CD1c-positive myeloid dendritic cell (primary cell): Measurements from ENCODE around the gene KIF18A.
"Not testable (repeated sequence)": the region's sequence is repeated elsewhere in the genome, so short reads cannot be mapped to it uniquely, and the experiment has no call there.

Source experiments
- DNase-seq: peaks from one replicate; pipeline ENCODE4 v3.0.0-alpha.2; 2016; ENCODE audit errors: extremely low spot score

The KIF18A gene

GRCh38 chr11:28107750-28108618 lies at the start of gene KIF18A, which contains the start of gene METTL15:
Gene KIF18A (minus strand): TSS chr11:28108156. CDS start chr11:28097947, 10,209 bp downstream.
Gene METTL15 (plus strand): TSS chr11:28108388. CDS start chr11:28113335, 4,947 bp downstream.
- DNase-seq: peak; percentile 100

DNA sequence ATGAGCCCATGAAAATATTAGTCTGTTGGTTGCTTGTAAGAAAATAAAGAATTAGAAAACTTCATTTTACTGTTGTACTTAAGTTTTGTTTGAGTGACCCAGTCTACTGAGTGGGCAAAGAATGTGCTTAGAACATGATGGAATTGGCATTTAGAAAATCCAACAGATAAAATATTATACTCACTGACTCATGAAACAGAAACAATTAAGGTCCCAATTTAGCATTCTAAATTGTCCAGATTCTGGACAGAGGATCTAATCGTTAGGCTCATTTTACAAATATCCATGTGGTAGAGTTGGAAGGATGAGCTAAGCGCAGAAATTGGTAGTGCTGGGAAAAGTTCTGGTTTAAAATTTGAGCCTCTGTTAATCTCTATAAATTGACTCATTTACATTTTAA lies 45.6 kb upstream of the KIF18A start:
- no peak for DNase-seq

DNA sequence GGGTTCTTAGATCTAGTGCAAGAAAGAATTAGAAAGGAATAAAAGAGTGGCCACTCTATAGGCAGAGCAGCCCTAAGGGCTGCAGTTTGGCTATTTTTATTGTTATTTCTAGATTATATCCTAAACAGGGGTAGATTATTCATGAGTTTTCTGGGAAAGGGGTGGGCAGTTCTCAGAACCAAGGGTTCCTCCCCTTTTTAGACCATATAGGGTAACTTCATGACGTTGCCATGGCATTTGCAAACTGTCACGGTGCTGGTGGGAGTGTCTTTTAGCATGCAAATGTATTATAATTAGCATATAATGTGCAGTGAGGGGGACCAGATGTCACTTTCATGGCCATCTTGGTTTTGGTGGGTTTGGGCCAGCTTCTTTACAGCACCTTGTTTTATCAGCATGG lies 44.8 kb upstream of the KIF18A start:
- DNase-seq: no peak

DNA sequence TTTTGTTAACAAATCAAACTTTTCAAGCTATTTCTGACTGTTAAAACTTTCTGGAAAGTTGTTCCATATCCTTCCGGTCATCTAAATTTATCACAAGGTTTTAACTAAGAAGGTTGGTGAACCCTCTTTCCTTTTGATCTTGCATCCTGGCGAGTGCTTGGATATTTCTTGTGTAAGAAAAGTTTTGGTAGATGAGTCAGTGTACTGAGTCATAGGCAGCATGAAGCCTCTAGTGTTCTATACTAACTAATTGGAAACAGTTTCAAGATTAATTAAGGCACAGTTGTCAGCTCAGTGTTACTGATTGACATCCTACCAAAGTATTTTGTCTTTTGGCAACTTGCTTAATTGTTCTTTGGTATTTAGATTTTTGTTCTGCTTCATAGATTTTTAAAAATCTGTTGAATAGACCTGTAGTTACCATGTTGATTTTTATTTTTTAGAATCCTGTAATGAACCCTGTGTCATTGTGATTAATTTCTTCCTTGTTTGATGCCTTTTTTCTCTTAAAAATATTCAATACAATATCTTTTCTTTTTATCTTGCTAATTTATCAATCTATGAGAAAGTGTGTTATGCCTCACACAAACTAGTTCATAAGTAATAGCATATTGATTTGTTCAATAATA lies 38.3 kb upstream of the KIF18A start:
- DNase-seq: no peak

DNA sequence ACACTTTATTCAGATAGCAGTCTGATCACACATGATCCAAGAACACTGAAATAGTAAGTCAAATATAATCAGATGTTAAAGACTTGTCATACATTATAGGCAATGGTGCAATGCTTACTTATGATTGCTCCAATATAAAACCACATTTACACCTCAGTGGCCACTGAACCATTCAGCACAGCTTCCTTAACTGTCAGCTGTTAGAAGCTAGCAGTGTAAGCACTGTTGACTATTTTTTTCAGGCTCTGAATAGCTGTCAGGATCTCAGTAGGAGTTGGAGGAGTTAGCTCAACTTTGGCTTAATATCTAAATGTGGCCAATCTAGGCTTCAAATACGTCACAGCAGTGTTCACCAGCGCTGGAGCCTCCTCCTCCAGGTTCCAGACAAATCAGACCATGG lies 36.9 kb upstream of the KIF18A start:
- no peak for DNase-seq

GRCh38 chr11:28142724-28143123 lies 34.8 kb upstream of the KIF18A start:
- DNase-seq: no peak

GRCh38 chr11:28140689-28141455 lies 32.9 kb upstream of the KIF18A start:
- DNase-seq: no peak

- DNase-seq: no peak
These were observed 32.0 kb upstream of the KIF18A start for GRCh38 chr11:28139841-28140415.

- DNase-seq: no peak
These were observed 29.9 kb upstream of the KIF18A start for GRCh38 chr11:28137832-28138231.

GRCh38 chr11:28137366-28137765 lies 29.4 kb upstream of the KIF18A start:
- DNase-seq: no peak

DNA sequence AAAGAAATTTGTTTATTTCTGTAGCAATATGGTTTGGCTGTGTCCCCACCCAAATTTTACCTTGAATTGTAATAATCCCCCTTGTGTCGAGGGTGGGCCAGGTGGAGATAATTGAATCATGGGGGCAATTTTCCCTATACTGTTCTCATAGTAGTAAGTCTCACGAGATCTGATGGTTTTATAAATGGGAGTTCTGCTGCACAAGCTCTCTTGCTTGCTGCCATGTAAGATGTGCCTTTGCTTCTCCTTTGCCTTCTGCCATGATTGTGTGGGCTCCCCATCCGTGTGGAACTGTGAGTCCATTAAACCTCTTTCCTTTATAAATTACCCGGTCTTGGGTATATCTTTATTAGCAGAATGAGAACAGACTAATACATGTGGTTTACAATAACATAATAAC lies 28.2 kb upstream of the KIF18A start:
- DNase-seq: not testable (repeated sequence)

- DNase-seq: no peak
These were observed 25.2 kb upstream of the KIF18A start for GRCh38 chr11:28133146-28133545.

GRCh38 chr11:28132548-28132947 lies 24.6 kb upstream of the KIF18A start:
- no peak for DNase-seq

GRCh38 chr11:28123151-28123581 lies 15.2 kb upstream of the KIF18A start:
- no peak for DNase-seq

DNA sequence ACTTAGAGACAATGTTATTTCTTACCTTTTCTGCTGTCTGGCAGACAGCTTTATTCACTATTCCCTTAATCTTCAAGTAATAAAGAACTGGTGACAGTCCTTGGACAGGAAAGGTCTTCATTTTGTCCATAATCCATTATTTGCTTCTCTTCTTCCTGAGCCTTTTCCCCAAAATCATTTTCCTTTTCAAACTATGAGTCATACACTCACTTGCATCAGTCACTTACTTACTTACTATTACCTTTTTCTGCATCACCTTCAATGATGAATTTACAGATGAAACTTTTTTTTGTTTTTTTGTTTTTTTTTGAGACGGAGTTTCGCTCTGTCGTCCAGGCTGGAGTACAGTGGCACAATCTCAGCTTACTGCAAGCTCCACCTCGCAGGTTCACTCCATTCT lies 9.8 kb upstream of the KIF18A start:
- no peak for DNase-seq

- DNase-seq: no peak
These were observed 6.8 kb upstream of the KIF18A start for GRCh38 chr11:28114731-28115130.

DNA sequence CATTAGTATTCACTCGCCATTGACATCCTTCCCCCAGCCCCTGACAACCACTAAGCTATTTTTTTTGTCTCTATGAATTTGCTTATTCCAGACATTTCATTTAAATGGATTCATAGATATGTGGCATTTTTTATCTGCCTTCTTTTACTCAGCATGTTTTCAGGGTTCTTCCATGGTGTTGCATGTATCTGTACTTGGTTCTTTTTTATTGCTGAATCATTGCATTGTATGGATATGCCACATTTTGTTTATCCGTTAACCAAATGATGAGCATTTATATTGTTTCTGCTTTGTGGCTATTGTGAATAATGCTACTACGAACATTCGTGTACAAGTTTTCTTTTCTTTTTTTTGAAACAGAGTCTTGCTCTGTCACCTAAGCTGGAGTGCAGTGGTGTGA lies 6.2 kb upstream of the KIF18A start:
- no peak for DNase-seq

DNA sequence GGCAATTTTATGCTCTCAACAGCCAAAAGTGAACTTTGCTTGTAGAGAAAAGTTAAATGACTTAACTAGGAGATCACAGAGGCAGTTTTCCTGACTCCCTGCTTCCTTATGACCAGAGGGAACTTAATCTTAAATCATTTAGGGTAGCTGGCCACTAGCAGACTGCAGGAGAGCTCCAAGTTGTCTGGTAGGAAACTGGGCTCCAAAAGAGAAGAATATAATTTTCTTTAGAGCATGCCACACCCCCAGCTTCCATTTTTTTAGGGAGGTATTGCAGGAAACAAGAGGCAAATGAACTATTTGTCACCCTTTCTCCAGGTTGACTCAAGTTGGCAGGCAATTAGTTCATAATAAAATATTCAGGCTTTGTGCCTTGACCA lies 2.9 kb upstream of the KIF18A start:
- DNase-seq: peak; percentile 38

DNA sequence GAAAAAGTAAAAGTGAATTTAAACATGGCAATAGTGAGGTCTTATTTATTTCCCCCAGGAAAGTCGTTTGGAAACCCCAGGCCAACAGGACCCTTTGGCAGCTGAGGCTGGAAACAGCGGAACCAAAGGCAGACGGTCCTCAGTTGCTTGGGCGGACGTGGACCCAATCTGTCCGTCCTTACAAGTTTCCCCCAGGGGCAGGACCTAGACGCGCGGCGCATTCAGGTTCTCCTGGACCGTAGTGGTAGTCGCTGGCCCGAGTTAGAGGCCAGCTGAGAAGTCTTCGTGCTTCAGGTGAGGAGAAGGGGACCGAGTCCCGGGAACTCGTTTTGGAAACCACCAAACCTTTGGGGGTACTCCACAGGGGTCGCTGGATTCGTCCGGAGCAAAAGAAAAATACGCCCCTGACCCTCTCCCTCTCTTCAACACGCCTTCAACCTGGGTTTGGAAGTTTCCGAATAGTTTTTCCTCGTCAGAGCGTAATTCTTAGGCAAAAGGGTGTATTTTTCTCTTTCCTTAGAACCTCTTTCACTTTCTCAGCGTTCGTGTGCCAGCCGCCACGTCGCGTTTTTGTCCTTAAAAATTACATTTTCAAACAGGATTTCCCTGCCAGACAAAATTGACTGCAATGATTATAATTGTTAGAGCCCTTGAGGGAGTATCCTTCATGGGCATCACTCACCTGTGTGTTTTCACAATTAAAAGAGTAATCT lies 2.3 kb upstream of the KIF18A start:
- DNase-seq: peak; percentile 69

- DNase-seq: no peak
These were observed 1.0 kb upstream of the KIF18A start for GRCh38 chr11:28108958-28109357.

GRCh38 chr11:28107191-28107749 lies 686 bp downstream of the KIF18A start:
- peak; percentile 36 for DNase-seq
